Endothelial cell of umbilical vein (primary cell): Measurements from ENCODE around the gene CCNY. TPM values are rescaled to one million over a fixed set of nuclear protein-coding genes. Genes with fewer than 3 reads are reported as not detected.
A peak's percentile ranks its signal among the peaks of the same experiment; 100 is the strongest.

Experiments
- BruUV-seq: library from RNA; stranded (reverse); fragments of 400-500 nt; replicated peaks from 2 replicates; lab custom pipeline; 2021; lab: Mats Ljungman, UMichigan
- CTCF ChIA-PET: fragments of 300-600, 350-600 bp; sonication (Branson Sonifier 250); formaldehyde crosslinking; loops from one replicate; lab custom pipeline; 2021; ENCODE audit warnings: antibody characterized with exemption, inconsistent platforms; lab: Charles Lee
- POLR2A ChIA-PET: fragments of 300-600, 350-600 bp; sonication (Branson Sonifier 250); formaldehyde crosslinking; loops from one replicate; lab custom pipeline; 2021; ENCODE audit warnings: antibody characterized with exemption, inconsistent platforms; lab: Charles Lee
- DNase-seq: peaks from one replicate; pipeline ENCODE4 v3.0.0-alpha.2; 2011; ENCODE audit warnings: low read depth, low spot score
- FAIRE-seq: peaks from 2 replicates; lab custom pipeline; 2011; peaks lifted over from hg19 to GRCh38; lab: Jason Lieb, UNC
- H2AFZ ChIP-seq: 2 replicates; pipeline ENCODE4 v1.6.0; 2012; ENCODE audit warnings: low read depth, low read length, control low read depth, inconsistent platforms
- H3K27ac ChIP-seq: 2 replicates; pipeline ENCODE4 v1.5.1; 2011; ENCODE audit warnings: low read depth, mild to moderate bottlenecking, control low read depth, low read length, moderate library complexity; ENCODE audit not compliant: insufficient read depth
- H3K27me3 ChIP-seq, 2 experiments: 2 replicates each; pipeline versions ENCODE4 v1.6.0 to v1.6.1; 2011; ENCODE audit warnings: low read length in 2 of 2, mixed read lengths in 1 of 2; ENCODE audit not compliant: control insufficient read depth in 2 of 2, insufficient read depth in 2 of 2
- H3K36me3 ChIP-seq, 2 experiments: 2 replicates in 1 of 2; 3 replicates in 1 of 2; pipeline ENCODE4 v1.5.1; 2011; ENCODE audit warnings: low read length in 2 of 2, mild to moderate bottlenecking in 1 of 2, moderate library complexity in 1 of 2; ENCODE audit not compliant: control insufficient read depth in 2 of 2, insufficient read depth in 2 of 2; ENCODE audit errors: extremely low read depth in 1 of 2
- H3K4me1 ChIP-seq: 3 replicates; pipeline ENCODE4 v1.5.1; 2011; ENCODE audit warnings: mild to moderate bottlenecking, low read length; ENCODE audit not compliant: control insufficient read depth, insufficient read depth; ENCODE audit errors: extremely low read depth
- H3K4me2 ChIP-seq: 2 replicates; pipeline ENCODE4 v1.6.1; 2011; ENCODE audit warnings: low read length, control low read depth, mixed read lengths; ENCODE audit not compliant: insufficient read depth
- H3K4me3 ChIP-seq, 3 experiments: fragments of 200-600 bp in 1 of 3; sonication (generic), shearing (Covaris generic) in 1 of 3; replicated peaks in 1 of 3; 2 replicates each; pipeline ENCODE4 v1.5.1; 2011 to 2016; ENCODE audit warnings: control low read depth in 3 of 3, low read length in 3 of 3, mild to moderate bottlenecking in 2 of 3, inconsistent platforms in 1 of 3, low read depth in 1 of 3, moderate library complexity in 1 of 3; ENCODE audit not compliant: insufficient read depth in 1 of 3
- H3K79me2 ChIP-seq: 2 replicates; pipeline ENCODE4 v1.6.0; 2012; ENCODE audit warnings: low read length, inconsistent platforms; ENCODE audit not compliant: control insufficient read depth, insufficient read depth
- H3K9ac ChIP-seq: replicated peaks from 2 replicates; pipeline ENCODE3; 2011; ENCODE audit warnings: low read length, control low read depth; ENCODE audit not compliant: insufficient read depth; ENCODE audit errors: extremely low read depth
- H3K9me1 ChIP-seq: replicated peaks from 3 replicates; pipeline ENCODE4 v1.6.0; 2011; ENCODE audit warnings: mild to moderate bottlenecking, low read length; ENCODE audit not compliant: control insufficient read depth, insufficient read depth; ENCODE audit errors: extremely low read depth
- H3K9me3 ChIP-seq: replicated peaks from 2 replicates; pipeline ENCODE4 v1.5.1; 2012; ENCODE audit warnings: low read length, inconsistent platforms; ENCODE audit not compliant: control insufficient read depth, insufficient read depth
- H4K20me1 ChIP-seq: replicated peaks from 2 replicates; pipeline ENCODE3; 2011; ENCODE audit warnings: mild to moderate bottlenecking, low read length; ENCODE audit not compliant: control insufficient read depth, insufficient read depth; ENCODE audit errors: extremely low read depth
- CTCF ChIP-seq, 2 donors: IDR thresholded peaks; 1 replicate in 1 of 2; 2 replicates in 1 of 2; pipeline ENCODE4 v1.5.1; 2011; ENCODE audit warnings: low read length in 2 of 2, mild to moderate bottlenecking in 2 of 2, moderate library complexity in 2 of 2, control low read depth in 1 of 2, inconsistent platforms in 1 of 2, low read depth in 1 of 2; ENCODE audit not compliant: insufficient read depth in 1 of 2; ENCODE audit errors: extremely low read depth in 1 of 2
- EZH2 ChIP-seq: IDR thresholded peaks from 2 replicates; pipeline ENCODE4 v1.6.1; 2012; ENCODE audit warnings: borderline replicate concordance, low read depth, mild to moderate bottlenecking, moderate library complexity, low read length, inconsistent platforms; ENCODE audit not compliant: severe bottlenecking
- GATA2 ChIP-seq: IDR thresholded peaks from 2 replicates; pipeline ENCODE4 v1.7.0; 2011; ENCODE audit warnings: low read depth, mild to moderate bottlenecking, moderate library complexity, mixed read lengths, low read length; ENCODE audit not compliant: insufficient read length, insufficient read depth
- JUN ChIP-seq: IDR thresholded peaks from 2 replicates; pipeline ENCODE4 v1.6.1; 2011; ENCODE audit warnings: borderline replicate concordance, low read depth; ENCODE audit not compliant: insufficient read length, insufficient read depth
- MAX ChIP-seq: IDR thresholded peaks from 2 replicates; pipeline ENCODE4 v1.6.1; 2011; ENCODE audit not compliant: insufficient read depth, insufficient read length
- MYC ChIP-seq: IDR thresholded peaks from one replicate; pipeline ENCODE4 v1.6.1; 2011; ENCODE audit warnings: mild to moderate bottlenecking, low read depth, low read length
- POLR2A ChIP-seq: IDR thresholded peaks from 2 replicates; pipeline ENCODE4 v1.6.1; 2012; ENCODE audit warnings: low read depth, mild to moderate bottlenecking, control low read depth, low read length
- POLR2AphosphoS5 ChIP-seq: IDR thresholded peaks from 2 replicates; pipeline ENCODE4 v1.6.1; 2012; ENCODE audit warnings: low read depth, mild to moderate bottlenecking, control low read depth, low read length, moderate library complexity; ENCODE audit not compliant: insufficient read depth
- dilution Hi-C: fragments of 300-500 bp; cut with MboI; formaldehyde crosslinking; loops from one replicate; pipeline ENCODE4 v1.15.0; 2019; ENCODE audit warnings: low sequenced_read_pairs; ENCODE audit not compliant: extremely low pct_ligation_motif_present
- intact Hi-C: fragments of 100-400 bp; cut with micrococcal nuclease; formaldehyde crosslinking; loops from one replicate; pipeline ENCODE4 v1.10.0; 2022
- polyA plus RNA-seq, 4 experiments: library from polyadenylated mRNA; depleted of rRNA in 3 of 4; stranded (reverse) in 3 of 4; unstranded in 1 of 4; fragments of >200 nt; gene quantifications; 2 replicates each; pipeline versions ENCODE4 v1.2.1 to v1.2.3, GENCODE V29; 2011 to 2012; ENCODE audit warnings: missing spikeins in 1 of 4
- total RNA-seq: library from RNA; stranded (reverse); gene quantifications from 2 replicates; pipeline ENCODE4 v1.2.3, GENCODE V29; 2021

Gene CCNY
- total and polyA plus RNA-seq, 2 donors (not counting 3 experiments of a cell fraction or from before 2014, with no cell fraction given): 61.5 to 107 TPM

- Histone ChIP-seq H3K4me1 (no peaks in the 10 kb centered on the region), H3K9me3 (no peaks in the 10 kb centered on the region), H3K27me3 (peaks cover 22 to 32% of the 10 kb centered on the region in 2 experiments), H3K4me2 (peak overlapping the region; percentile 80), H3K27ac (no peak overlapping the region), H4K20me1 (no peaks in the 10 kb centered on the region), H3K9ac (no peak overlapping the region), H3K36me3 (no peaks in the 10 kb centered on the region), H3K9me1 (no peaks in the 10 kb centered on the region), H3K4me3 (peak overlapping the region in 1 of 3 experiments; percentile 32), H3K79me2 (no peaks in the 10 kb centered on the region), H2AFZ (peak overlapping the region; percentile 98)
- dilution Hi-C loops (no loop called here), intact Hi-C loops (no loop called here)
- no peak for FAIRE-seq
- no peak for TF ChIP-seq MAX
- no peak for TF ChIP-seq EZH2
- no peak for TF ChIP-seq POLR2A
- no peak for TF ChIP-seq POLR2AphosphoS5
- no peak for TF ChIP-seq CTCF (IDR thresholded peaks at IDR 0.05; ENCODE audit: extremely low read depth in 1 of 2, insufficient read depth in 1 of 2, low read depth in 1 of 2, low read length in 2 of 2)
- TF ChIP-seq JUN: no peak
- no peak for TF ChIP-seq MYC
- no peak for TF ChIP-seq GATA2
- ChIA-PET POLR2A (no interaction called here), CTCF (no interaction called here)
- no peak for DNase-seq
- no TSS peak for BruUV-seq
These were observed 272.0 kb downstream of the CCNY start for GRCh38 chr10:35608328-35608672.
